SH-SY5Y (cell line): ENCODE data around the gene CEMIP.

Experiments used
- GATA2 ChIP-seq: IDR thresholded peaks from 2 replicates; pipeline ENCODE4 v1.6.1; 2011; ENCODE audit warnings: mild to moderate bottlenecking, low read depth, low read length
- GATA3 ChIP-seq: IDR thresholded peaks from 2 replicates; pipeline ENCODE4 v1.6.1; 2011; ENCODE audit warnings: low read depth, mild to moderate bottlenecking, low read length, moderate library complexity

DNA sequence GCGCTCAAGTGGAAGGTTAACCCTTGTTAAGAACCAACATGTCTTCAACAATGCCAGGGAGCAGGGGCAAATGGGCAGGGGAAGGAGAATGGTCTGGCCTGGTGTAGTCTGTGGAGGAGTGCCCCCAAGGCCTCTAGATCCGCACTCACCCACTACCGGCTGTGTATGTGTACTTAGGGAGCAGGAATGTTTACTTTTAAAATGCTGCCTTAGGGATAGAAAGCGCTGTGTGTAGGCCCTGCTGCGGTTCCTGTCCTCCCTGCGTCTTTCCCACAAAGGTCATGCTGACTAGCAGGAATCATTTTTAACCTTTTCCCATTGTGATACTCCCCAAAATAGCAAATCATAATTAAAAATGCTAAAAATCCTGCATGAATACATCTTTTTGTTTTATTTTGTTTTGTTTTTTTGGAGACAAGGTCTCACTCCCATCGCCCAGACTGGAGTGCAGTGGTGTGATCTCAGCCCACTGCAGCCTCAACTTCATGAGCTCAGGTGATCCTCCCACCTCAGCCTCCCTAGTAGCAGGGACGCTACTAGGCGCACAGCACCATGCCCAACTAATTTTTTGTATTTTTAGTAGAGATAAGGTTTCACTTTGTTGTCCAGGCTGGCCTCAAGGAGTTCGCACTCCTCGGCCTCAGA lies 35.9 kb upstream of the CEMIP start:
- TF ChIP-seq GATA2 (no peak), GATA3 (no peak)
